GM19193 (cell line): ENCODE data around the gene ODF2.
A peak's percentile ranks its signal among the peaks of the same experiment; 100 is the strongest.

Experiments
- POLR2A ChIP-seq: IDR thresholded peaks from 4 replicates; pipeline ENCODE4 v1.6.1; 2011; ENCODE audit not compliant: insufficient read depth, insufficient read length; ENCODE audit errors: extremely low read depth

ODF2 gene

DNA sequence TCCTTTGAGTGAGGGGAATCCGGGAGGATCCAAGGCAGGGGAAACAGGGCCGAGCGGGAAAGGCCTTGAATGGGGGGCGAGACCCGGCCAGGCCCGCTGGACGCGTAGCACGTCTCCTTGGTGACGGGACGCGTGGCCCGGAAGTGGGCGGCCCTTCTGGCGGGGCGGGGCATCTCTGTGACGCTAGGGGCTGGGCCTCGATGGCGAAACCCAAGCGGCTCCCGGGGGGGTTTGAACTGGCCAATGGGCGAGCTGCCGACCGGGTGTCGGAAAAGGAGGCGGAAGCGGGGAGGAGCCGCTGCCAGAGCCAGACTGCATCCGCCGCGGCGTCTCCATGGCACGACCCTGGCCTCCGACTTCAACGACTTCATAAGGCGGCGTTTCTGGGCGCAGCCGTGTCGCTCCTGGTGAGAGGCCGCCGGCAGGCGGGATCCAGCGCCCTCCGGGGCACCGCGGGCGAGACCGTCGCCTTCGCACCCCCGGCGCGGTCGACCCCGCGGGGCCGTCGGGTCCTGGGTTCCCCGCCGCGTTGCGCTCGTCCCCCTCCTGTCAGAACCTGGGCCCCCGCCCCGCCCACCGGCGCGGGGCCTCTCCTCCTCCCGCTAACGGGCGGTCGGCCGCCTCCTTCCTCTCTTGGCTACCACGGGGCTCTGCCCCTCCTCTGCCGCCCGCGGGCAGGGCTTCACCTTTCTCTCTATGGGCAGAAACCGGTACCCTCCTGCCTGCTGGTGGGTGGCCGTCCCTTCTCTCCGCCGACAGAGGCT is at the start of gene ODF2:
Gene ODF2 (plus strand): TSS at position 158 of the 764 bp plus-strand sequence. CDS start 86 bp downstream, at position 244.
- TF ChIP-seq POLR2A = peak; percentile 86

DNA sequence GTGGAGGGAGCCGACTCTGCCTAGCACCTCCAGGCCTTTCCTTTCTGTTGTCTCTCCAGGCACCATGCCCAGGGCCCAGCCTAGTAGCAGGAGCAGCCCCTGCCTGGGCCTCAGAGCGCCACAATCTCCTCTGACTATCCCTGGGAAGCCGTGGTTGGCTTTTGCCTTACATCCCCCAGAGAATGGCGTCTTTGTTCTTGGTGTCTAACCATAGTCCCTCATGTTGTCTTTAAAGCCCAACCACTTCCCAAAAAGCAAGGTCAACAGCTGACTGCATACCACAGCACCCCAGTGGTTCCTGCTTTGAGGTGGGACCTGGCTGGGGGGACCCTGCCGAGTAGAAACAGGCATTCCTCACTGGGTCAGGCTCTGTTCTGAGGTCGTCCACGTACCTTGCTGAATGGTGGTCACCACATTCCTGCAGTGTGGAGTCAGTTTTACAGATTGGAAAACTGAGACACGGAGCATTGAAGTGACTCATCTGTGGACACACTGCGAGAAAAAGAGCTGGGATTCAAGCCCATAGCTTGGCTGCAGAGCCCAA is 48.9 kb upstream of the ODF2 start:
- no peak for TF ChIP-seq POLR2A

DNA sequence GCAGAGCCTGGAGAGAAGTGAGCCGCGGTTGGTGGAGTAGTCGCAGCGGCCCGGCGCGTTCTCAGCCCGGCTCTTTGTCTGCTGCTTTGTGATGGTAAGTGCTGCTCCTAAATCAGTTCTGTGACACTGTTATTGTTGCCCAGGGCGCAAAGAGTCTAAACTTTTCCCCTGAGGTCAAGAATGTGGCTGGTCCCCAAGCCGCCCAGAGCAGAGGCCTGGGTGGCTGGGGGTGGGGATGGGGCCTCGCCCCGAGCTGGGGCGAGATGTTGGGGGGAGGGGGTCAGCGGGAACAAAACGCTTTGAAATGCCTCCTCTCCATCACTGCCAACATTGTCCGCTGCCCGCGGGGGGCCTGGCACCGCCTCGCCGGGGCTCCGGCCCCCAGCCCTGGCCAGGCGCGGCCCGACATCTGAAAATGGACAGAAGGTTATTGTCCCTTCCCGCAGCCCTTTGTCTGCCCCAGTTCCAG is 46.8 kb upstream of the ODF2 start:
- TF ChIP-seq POLR2A = no peak

DNA sequence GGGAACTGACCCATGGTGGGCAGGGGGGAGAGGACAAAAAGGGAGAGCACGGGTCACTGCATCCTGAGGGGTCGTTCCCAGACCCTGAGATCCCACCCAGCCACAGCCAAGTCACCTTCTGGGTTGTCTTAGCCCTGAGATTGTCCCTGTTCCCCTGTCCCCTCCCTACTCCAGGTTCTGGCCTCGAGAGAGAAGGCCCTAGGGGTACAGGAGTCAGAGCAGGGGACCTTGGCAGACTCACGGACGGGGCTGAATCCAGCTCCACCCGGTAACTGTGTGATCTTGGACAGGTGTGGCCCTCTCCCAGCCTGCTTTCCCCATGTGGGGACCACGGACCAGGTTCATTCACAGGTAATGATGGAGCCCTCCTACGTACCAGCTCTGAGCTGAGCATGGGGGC is 46.4 kb upstream of the ODF2 start:
- no peak for TF ChIP-seq POLR2A

- no peak for TF ChIP-seq POLR2A
These were observed 45.8 kb upstream of the ODF2 start for GRCh38 chr9:128409978-128410377.

DNA sequence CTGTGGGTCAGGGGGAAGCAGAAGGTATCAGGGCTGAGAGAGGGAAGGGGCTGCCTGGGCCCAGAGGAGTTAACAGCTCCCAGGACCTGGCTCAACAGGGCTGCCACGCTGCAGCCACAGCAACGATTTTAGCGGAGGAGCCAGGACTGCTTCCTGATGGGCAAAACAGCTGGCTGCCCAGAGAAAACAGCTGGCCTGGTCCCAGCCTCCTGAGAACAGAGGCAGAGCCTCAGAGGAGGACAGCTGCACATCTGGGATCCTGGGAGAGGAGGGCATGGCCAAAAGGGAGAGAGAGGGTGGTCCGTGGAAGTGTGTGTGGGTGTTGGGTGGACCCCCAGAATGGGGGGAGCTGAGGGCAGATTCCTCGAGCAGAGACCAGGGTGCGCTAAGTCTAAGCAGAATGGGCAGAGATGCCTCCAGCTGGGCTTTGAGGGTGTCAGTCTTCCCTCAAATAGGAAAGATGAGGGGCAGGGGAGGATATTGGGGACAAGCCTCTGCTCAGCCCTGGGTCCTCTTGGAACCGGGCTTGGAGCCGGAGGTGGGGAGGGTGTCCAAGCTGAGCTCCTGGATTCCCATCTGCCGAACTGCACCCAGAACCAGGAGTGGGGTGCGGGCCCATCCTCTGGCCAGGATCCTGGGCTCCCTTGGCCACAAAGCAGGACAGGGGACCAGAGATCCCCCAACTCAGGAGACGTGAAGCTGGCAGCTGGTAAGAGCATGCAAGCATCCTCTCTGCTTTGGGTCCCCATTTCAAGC is 44.3 kb upstream of the ODF2 start:
- no peak for TF ChIP-seq POLR2A

DNA sequence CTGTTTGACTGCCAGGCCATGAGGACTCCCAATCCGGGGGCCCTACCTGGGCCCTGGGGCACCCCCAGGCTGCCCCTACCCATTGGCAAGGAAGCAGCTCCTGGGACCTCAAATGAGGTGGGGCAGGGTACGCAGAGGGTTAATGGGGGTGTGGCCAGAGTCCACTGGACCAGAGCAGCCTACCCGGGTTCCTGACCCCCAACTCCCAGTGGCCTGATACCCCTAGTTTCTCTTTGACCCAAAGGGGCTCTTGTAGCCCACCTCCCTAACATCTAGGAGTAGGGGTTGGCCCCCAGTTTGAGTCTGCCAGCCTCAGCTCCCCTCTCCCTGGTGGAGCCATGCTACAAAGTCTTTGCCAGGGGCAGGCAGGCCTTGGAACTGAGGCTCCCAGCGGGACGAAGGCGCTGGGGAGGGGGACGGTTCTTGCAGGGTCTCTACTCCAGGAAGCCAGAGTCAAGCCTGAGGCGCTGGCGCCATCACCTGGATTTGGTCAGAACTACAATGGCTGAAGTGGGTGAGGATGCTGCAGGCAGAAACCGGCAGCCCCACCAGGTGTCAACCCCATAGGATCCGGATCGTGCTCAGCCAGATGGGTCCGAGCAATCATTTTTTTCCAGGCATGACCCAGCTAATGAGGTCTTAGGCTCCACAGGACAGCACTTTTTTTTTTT is 43.6 kb upstream of the ODF2 start:
- TF ChIP-seq POLR2A = no peak

GRCh38 chr9:128414461-128414860 is 41.3 kb upstream of the ODF2 start:
- no peak for TF ChIP-seq POLR2A

GRCh38 chr9:128415281-128415680 is 40.5 kb upstream of the ODF2 start:
- no peak for TF ChIP-seq POLR2A

DNA sequence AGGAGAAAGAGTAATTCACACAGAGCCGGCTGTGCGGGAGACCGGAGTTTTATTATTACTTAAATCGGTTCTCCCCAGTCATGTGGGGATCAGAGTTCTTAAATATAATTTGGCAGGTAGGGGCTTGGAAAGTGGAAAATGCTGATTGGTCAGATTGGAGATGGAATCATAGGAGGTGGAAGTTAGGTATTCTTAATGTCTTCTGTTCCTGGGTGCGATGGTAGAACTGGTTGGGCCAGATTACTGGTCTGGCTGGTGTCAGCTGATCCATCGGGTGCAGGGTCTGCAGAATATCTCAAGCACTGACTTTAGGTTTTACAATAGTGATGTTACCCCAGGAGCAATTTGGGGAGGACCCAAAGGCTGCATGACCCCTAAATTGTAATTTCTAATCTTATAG is 39.8 kb upstream of the ODF2 start:
- TF ChIP-seq POLR2A = no peak

GRCh38 chr9:128416432-128417019 is 39.3 kb upstream of the ODF2 start:
- TF ChIP-seq POLR2A = no peak

DNA sequence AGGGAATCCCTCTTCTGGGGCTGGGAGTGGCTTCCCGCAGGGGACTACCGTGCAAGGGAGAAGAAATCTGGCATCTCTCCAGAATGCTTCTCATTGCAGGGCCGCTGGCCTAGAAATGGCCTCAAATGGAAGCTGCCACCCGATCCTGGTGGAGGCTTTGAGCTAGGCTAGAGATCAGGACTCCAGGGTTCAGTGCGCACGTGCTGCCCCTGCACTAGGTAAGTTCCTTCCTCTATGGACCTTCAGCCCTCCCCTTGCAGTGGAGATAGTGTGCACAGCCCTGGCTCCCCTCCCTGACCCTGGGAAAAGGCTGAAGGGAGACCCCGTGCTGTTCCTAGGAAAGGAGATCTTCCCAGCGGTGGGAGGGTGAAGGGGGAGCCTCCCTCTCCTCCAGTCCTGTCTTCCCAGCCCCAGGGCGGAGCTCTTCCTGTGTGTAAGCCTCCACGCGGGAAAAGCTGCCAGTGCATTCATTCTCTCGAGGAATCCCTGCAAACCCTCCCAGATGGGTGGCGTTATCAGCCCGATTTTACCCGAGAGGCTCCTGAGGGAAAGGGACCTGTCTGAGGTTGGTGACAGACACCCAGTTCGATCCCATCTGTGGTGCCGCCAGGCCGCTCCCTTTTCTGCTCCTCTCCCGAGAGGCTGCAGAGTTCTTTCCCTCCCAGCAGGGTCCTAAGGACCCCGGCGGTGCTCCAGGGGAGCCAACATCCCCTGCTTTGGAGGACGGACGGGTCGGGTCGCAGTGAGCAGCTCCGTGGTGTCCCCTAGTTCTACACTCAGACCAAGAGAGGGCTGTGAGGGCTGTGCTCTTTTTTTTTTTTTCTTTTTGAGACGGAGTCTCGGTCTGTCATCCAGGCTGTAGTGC is 36.5 kb upstream of the ODF2 start:
- TF ChIP-seq POLR2A = no peak

DNA sequence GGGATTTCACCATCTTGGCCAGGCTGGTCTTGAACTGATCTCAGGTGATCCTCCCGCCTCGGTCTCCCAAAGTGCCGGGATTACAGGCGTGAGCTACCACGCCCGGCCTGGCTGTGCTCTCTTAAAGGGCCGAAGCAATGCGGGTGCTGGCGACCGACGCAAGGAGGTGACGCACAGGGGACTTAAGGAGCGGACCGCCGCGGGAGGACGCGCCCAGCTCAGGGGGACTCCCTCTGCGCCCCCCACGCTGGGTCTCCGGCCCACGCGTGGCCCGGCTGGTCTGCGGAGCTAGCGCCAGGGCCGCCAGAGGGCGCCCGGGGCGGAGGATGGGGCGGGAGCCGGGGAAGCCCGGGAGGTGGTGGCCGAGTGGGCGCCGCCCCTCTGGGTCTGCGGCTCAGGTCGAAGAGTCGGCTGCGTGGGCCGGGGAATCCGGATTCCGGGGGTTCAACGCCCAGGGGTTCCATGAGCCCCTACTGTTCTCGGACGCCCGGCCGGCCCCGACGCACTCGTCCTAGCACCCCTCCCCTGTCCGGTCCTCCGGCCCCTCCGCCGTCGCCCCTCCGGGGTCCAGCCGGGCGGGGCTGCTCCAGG is 35.7 kb upstream of the ODF2 start:
- TF ChIP-seq POLR2A = no peak
